Large intestine (tissue), 3 donors: ENCODE measurements around the gene GABRD. TPM values are rescaled to one million over a fixed set of nuclear protein-coding genes. Genes with fewer than 3 reads are reported as not detected.

Experiments
- DNase-seq, 2 donors: peaks; one replicate each; pipeline versions ENCODE4 v3.0.0 to v3.0.0-alpha.2; 2013
- H3K27ac ChIP-seq: one replicate; pipeline ENCODE4 v1.5.1; 2013; ENCODE audit warnings: low read length
- H3K27me3 ChIP-seq: 2 replicates; pipeline ENCODE4 v1.6.1; 2013; ENCODE audit warnings: low read length; ENCODE audit not compliant: control insufficient read depth, insufficient read depth
- H3K36me3 ChIP-seq: 2 replicates; pipeline ENCODE4 v1.6.1; 2013; ENCODE audit warnings: low read length; ENCODE audit not compliant: control insufficient read depth, insufficient read depth
- H3K4me1 ChIP-seq: one replicate; pipeline ENCODE4 v1.6.1; 2013; ENCODE audit warnings: low read length; ENCODE audit not compliant: control insufficient read depth, insufficient read depth
- H3K4me3 ChIP-seq: one replicate; pipeline ENCODE4 v1.5.1; 2013; ENCODE audit warnings: low read length
- H3K9me3 ChIP-seq: one replicate; pipeline ENCODE4 v1.6.1; 2013; ENCODE audit warnings: mild to moderate bottlenecking, low read depth, low read length, moderate library complexity; ENCODE audit not compliant: control insufficient read depth
- WGBS: methylation state at CpG from one replicate; pipeline ENCODE4 v1.1.5; 2013; ENCODE audit warnings: low lambda C conversion rate; ENCODE audit not compliant: insufficient coverage; 5-methylcytosine and 5-hydroxymethylcytosine counted together
- polyA plus RNA-seq: library from polyadenylated mRNA; unstranded; fragments of 120-200 nt; gene quantifications from one replicate; pipeline ENCODE4 v1.2.1, GENCODE V29; 2013

GABRD gene
- polyA plus RNA-seq, 1 donor, result 0.54 TPM

DNA sequence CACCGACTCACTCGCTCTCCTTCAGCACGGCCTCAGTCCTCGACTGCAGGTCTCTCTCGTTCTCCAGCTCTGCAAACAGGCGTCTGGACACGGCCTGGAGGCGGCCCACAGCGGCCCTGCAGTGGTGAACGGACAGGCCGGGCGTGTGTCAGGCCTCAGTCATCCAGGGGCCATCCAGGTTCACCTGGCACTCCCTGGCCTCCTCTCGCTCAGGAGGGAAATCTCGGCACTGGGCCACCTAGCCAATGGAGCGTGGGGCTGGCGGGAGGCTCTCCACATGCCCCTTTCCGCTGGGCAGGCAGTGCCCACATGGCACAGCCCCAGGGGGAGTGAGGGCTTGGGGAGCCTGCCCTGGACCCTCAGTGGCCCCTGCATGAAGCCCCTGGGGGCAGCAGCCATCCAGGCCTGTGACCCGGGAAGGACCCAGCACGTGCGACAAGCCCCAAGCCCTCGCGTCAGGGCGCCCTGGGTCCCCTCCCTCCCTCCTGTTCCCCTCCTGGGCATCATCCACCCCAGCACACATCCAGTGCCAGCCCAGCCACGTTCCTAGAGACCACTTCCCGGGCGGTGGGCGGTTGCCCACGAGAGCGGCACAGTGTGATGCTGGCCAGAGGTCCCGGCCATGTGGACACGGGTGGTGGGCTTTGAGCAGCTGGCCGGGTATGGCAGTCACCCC, 33.6 kb upstream of the GABRD start:
- Histone ChIP-seq H3K27me3 (peaks cover 13% of the 10 kb centered on the region), H3K4me3 (no peak overlapping the region), H3K36me3 (no peaks in the 10 kb centered on the region), H3K9me3 (peaks cover 18% of the 10 kb centered on the region), H3K27ac (no peak overlapping the region), H3K4me1 (no peaks in the 10 kb centered on the region)
- no peak for DNase-seq
- 70% methylated on average over 2 of the region's 32 CpGs for whole genome bisulfite sequencing

DNA sequence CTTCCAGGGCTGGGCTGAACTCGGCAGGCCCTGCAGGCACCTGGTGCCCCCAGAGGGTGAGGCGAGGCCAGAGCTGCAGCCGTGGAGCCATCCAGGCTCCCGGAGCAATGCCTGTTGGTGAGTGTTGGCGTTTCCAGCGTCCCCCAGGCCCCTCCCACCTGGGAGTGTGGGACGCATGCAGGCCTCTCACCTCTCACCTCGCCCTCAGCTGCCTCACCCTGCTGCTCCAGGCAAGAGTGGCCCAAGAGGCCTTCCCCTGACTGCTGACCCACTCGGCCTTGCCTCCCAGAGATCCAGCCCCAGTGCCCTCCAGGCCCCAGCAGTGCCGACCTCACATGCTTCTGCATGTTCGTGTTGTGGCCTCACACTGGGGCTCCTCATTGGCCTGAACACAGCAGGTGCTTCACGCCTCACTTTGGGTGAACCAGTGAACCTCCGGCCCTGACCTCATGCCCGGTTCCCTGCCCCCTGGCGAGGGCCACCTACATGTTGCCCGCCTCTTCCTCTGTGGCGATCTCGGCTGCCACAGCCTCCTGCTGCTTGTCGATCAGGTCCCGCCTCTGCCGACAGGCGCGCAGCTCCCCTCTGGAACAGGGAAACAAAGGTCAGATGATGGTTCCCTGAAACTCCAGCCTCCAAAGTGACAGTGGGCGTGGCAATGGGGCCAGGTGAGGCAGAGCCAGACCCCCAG, 32.5 kb upstream of the GABRD start:
- Histone ChIP-seq H3K36me3 (no peaks in the 10 kb centered on the region), H3K9me3 (peaks cover 9% of the 10 kb centered on the region), H3K4me1 (no peaks in the 10 kb centered on the region), H3K4me3 (no peak overlapping the region), H3K27me3 (peaks cover 13% of the 10 kb centered on the region), H3K27ac (no peak overlapping the region)
- WGBS, result no CpG with 5 or more reads among the region's 24 CpGs
- no peak for DNase-seq

DNA sequence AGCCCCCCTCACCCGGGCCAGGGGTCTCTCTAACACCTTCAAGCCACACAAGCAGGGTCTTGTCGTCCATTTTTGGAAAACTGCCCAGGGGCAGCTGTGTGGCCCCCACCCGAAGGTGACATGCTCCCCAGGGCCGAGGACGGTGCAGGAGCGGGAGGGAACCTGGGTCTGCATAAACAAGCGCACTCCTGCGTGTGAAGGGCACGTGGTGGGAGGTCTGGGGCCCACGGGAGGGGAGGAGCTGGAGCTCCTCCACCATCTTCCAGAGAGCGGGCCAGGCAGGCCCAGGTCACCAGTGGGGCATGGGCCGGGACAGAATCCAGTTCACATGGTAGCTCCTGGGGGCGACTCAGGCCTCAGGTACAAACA, 32.0 kb upstream of the GABRD start:
- DNase-seq, result no peak
- Histone ChIP-seq H3K4me3 (no peak overlapping the region), H3K36me3 (no peaks in the 10 kb centered on the region), H3K9me3 (peaks cover 5% of the 10 kb centered on the region), H3K4me1 (no peaks in the 10 kb centered on the region), H3K27me3 (peaks cover 13% of the 10 kb centered on the region), H3K27ac (no peak overlapping the region)
- no CpG with 5 or more reads among the region's 13 CpGs for WGBS

DNA sequence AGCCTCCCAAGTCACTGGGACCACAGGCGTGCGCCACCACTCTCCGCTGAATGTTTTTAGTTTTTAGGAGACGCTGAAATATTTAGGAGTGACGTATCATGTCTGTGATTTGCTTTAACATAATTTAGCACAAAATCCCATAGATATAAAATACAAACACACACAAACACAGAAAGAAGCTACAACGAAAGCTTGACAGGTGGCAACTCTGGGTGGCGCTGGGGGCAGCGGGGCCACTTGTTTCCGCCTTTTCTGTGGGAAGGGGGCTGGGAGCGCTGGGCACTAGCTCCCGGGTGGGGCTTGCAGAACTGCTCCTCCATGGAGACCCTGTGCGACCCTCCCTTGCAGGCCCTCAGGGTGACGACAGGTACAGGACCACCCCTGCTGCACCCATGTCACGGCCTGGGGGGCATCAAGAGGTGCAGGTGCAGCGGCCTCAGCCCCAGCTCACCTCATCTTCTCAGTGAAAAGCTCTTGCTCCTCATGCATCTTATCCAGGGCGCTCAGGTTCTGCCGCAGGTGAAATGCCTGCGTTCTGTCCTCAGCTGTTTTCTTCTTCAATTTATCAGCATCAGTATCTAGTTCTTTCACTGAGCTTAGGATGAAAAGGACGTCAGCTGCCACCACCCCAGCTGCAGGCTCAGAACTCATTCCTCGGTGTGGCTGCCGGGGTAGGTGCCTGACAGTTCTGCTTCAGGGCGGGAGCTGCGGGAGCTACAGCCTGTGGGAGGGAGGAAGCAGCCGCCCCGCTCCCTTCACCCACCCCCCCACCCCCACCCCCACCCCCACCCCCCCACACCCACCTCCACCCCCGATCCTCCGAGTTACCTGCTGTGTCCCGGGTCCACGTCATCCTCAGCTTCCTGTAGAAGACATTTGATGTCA, 30.8 kb upstream of the GABRD start:
- DNase-seq, result no peak
- H3K9me3 ChIP-seq, result peaks cover 1% of the 10 kb centered on the region
- H3K27ac ChIP-seq, result no peak overlapping the region
- WGBS, result no CpG with 5 or more reads among the region's 29 CpGs
- H3K4me1 ChIP-seq, result no peaks in the 10 kb centered on the region
- no peaks in the 10 kb centered on the region for H3K36me3 ChIP-seq
- H3K27me3 ChIP-seq, result peaks cover 13% of the 10 kb centered on the region
- no peak overlapping the region for H3K4me3 ChIP-seq

DNA sequence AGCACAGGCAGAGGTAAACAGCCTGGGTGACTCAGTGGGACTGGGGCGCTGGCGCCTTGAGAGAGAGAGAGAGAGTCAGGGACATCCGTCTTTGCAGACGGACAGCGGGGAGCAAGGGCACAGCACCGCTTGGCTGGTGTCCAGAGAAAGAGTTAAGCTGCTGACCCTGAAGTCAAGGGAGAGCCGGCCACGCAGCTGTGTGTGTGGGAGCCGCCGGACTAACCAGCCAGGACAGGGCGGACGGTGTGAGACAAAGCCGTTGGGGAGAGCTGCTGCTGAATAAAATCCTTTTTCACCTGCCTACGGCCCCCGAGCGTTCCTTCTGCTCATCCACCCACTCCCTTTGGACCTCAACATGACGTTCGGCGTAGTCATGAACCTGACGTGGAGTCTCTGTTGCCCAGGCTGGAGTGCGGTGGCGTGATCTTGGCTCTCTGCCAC, 30.0 kb upstream of the GABRD start:
- DNase-seq, result no peak
- H3K9me3 ChIP-seq, result no peaks in the 10 kb centered on the region
- WGBS, result no CpG with 5 or more reads among the region's 22 CpGs
- no peaks in the 10 kb centered on the region for H3K36me3 ChIP-seq
- H3K4me3 ChIP-seq, result no peak overlapping the region
- H3K4me1 ChIP-seq, result no peaks in the 10 kb centered on the region
- H3K27ac ChIP-seq, result no peak overlapping the region
- peaks cover 13% of the 10 kb centered on the region for H3K27me3 ChIP-seq

DNA sequence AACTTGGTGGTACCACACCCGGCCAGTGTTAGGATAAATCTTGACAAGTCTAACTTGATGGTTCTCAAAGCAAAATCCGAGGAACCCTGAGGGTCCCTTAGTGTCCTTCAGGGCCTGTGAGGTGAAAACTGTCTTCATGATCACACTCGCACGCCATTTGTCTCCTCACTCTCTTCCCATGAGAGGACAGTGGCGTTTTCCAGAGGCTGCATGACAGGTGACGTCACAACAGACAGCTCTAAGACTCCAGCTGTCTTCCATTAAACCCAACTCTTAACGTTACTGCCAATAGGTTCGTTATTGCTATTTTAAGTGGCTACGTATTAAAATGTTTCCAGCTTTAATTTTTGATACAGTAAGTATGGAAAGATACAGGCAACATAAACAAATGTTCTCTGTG, 29.4 kb upstream of the GABRD start:
- H3K36me3 ChIP-seq, result no peaks in the 10 kb centered on the region
- H3K9me3 ChIP-seq, result no peaks in the 10 kb centered on the region
- H3K4me1 ChIP-seq, result no peaks in the 10 kb centered on the region
- H3K4me3 ChIP-seq, result no peak overlapping the region
- 86% methylated on average over 3 of the region's 9 CpGs for WGBS
- H3K27ac ChIP-seq, result no peak overlapping the region
- no peak for DNase-seq
- peaks cover 17% of the 10 kb centered on the region for H3K27me3 ChIP-seq

DNA sequence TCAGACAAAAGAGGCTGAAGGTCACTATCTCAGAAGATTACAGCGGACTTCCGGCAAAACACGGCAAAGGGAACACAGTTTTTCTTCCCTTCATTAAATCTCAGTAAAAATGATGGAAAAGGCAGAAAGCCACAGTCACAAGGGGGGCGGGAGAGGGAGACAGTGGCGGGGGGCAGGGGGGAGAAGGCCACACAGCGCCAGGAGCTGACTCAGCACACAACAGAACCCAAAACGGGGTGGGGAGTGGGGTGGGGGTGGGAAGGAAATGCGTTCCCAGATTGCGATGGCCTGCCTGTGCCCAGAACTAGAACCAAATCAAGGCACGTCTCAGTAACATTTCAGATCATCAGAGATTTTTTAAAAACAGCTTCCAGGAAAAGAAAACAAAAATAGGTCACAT, 28.9 kb upstream of the GABRD start:
- no CpG with 5 or more reads among the region's 10 CpGs for WGBS

DNA sequence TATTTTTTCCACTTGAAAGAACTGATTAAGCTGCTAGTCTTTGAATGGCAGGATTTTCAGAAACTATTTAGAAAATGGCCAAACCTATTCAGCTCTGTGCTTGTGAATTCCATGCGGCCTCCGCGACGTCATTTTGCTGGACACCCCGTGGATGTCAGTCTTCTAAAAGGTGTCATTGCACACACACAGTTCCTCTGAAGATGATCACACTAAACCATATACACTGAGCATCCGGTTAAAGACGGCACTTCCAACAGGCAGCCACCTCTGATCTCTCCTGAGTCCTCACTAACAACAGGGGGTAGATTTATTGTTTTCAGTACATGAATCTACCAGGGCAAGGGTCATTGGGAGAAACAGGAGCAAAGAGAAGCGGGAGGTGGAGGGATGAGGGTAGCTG, 24.6 kb upstream of the GABRD start:
- H3K27me3 ChIP-seq, result peaks cover 5% of the 10 kb centered on the region
- no peak overlapping the region for H3K4me3 ChIP-seq
- H3K9me3 ChIP-seq, result no peaks in the 10 kb centered on the region
- WGBS, result 0% methylated on average over 1 of the region's 8 CpGs
- no peaks in the 10 kb centered on the region for H3K36me3 ChIP-seq
- H3K4me1 ChIP-seq, result no peaks in the 10 kb centered on the region
- no peak overlapping the region for H3K27ac ChIP-seq
- no peak for DNase-seq

More for the DNA sequence above, 28.9 kb upstream of the GABRD start:
- H3K9me3 ChIP-seq, result no peaks in the 10 kb centered on the region
- H3K27me3 ChIP-seq, result peaks cover 18% of the 10 kb centered on the region
- no peaks in the 10 kb centered on the region for H3K4me1 ChIP-seq
- no peaks in the 10 kb centered on the region for H3K36me3 ChIP-seq
- no peak for DNase-seq
- no peak overlapping the region for H3K4me3 ChIP-seq
- no peak overlapping the region for H3K27ac ChIP-seq

DNA sequence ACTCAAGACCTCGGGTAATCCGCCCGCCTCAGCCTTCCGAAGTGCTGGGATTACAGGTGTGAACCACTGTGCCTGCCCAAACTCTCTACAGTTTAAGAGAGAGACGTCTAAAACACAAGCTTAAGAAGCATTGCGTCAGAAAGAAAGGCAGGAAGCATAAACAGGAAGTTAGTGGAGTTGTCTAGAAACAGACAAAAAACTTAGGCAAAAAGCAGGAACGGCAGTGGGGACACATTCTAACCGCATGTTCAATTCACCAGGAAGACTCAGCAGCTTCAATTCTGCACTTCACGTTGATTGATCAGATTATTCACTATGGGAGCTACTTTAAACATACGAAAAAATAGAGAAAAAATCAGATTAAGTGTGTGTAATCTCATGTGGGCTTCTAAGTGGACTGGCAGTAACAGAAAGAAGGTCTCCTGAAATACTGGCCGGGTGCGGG, 22.9 kb upstream of the GABRD start:
- Histone ChIP-seq H3K27me3 (peaks cover 5% of the 10 kb centered on the region), H3K9me3 (no peaks in the 10 kb centered on the region), H3K36me3 (no peaks in the 10 kb centered on the region), H3K4me3 (no peak overlapping the region), H3K27ac (no peak overlapping the region), H3K4me1 (no peaks in the 10 kb centered on the region)
- no peak for DNase-seq
- WGBS, result 68% methylated on average over 3 of the region's 12 CpGs

DNA sequence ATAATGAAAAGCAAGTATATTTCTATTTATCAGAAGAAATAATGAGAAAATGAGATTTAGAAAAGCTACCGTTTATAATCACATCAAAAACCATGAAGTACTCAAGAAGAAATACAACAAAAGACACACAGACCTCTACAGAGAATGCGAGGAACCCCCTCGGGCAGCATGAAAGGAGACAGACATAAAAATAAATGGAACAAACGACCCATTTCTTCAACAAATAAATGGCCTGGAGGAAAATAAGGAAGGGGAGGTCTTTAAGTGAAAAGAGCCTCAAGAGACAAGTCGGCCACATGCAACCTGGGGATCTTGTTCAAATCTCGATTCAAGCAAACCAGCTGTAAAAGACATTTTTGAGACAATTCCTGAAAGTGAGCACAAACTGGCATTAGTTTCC, 21.6 kb upstream of the GABRD start:
- Histone ChIP-seq H3K36me3 (no peaks in the 10 kb centered on the region), H3K4me1 (no peaks in the 10 kb centered on the region), H3K4me3 (no peak overlapping the region), H3K9me3 (no peaks in the 10 kb centered on the region), H3K27me3 (peaks cover 5% of the 10 kb centered on the region), H3K27ac (no peak overlapping the region)
- 66% methylated on average over 3 of the region's 6 CpGs for WGBS
- DNase-seq, result no peak
